ENCODE measurements around the gene SMYD3.
"Not testable (repeated sequence)": the region's sequence is repeated elsewhere in the genome, so short reads cannot be mapped to it uniquely, and the experiment has no call there.

DNA sequence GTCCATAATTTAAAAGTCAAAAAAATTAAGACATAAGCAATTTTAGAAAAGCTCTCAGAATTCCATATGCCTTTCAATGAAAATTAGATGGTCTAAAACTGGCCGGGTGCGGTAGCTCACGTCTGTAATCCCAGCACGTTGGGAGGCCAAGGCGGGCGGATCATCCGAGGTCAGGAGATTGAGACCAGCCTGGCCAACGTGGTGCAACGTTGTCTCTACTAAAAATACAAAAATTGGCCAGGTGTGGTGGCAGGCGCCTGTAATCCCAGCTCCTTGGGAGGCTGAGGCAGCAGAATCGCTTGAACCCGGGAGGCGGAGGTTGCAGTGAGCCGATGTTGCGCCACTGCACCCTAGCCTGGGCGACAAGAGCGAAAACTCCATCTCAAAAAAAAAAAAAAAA, 183.0 kb downstream of the SMYD3 start:
- TF ChIP-seq, protein P1, sequence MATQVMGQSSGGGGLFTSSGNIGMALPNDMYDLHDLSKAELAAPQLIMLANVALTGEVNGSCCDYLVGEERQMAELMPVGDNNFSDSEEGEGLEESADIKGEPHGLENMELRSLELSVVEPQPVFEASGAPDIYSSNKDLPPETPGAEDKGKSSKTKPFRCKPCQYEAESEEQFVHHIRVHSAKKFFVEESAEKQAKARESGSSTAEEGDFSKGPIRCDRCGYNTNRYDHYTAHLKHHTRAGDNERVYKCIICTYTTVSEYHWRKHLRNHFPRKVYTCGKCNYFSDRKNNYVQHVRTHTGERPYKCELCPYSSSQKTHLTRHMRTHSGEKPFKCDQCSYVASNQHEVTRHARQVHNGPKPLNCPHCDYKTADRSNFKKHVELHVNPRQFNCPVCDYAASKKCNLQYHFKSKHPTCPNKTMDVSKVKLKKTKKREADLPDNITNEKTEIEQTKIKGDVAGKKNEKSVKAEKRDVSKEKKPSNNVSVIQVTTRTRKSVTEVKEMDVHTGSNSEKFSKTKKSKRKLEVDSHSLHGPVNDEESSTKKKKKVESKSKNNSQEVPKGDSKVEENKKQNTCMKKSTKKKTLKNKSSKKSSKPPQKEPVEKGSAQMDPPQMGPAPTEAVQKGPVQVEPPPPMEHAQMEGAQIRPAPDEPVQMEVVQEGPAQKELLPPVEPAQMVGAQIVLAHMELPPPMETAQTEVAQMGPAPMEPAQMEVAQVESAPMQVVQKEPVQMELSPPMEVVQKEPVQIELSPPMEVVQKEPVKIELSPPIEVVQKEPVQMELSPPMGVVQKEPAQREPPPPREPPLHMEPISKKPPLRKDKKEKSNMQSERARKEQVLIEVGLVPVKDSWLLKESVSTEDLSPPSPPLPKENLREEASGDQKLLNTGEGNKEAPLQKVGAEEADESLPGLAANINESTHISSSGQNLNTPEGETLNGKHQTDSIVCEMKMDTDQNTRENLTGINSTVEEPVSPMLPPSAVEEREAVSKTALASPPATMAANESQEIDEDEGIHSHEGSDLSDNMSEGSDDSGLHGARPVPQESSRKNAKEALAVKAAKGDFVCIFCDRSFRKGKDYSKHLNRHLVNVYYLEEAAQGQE (IDR thresholded peaks at IDR 0.05; ENCODE audit: borderline replicate concordance): not testable (repeated sequence)
- TF ChIP-seq, protein P2, sequence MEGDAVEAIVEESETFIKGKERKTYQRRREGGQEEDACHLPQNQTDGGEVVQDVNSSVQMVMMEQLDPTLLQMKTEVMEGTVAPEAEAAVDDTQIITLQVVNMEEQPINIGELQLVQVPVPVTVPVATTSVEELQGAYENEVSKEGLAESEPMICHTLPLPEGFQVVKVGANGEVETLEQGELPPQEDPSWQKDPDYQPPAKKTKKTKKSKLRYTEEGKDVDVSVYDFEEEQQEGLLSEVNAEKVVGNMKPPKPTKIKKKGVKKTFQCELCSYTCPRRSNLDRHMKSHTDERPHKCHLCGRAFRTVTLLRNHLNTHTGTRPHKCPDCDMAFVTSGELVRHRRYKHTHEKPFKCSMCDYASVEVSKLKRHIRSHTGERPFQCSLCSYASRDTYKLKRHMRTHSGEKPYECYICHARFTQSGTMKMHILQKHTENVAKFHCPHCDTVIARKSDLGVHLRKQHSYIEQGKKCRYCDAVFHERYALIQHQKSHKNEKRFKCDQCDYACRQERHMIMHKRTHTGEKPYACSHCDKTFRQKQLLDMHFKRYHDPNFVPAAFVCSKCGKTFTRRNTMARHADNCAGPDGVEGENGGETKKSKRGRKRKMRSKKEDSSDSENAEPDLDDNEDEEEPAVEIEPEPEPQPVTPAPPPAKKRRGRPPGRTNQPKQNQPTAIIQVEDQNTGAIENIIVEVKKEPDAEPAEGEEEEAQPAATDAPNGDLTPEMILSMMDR (IDR thresholded peaks at IDR 0.05; ENCODE audit: poor library complexity, severe bottlenecking): not testable (repeated sequence)
- TF ChIP-seq POLR2AphosphoS5 (IDR thresholded peaks at IDR 0.05); SMC3 (conservative IDR thresholded peaks at IDR 0.05; ENCODE audit: poor library complexity); TAF1 (IDR thresholded peaks at IDR 0.05; ENCODE audit: low read depth); EP300 (conservative IDR thresholded peaks at IDR 0.05; ENCODE audit: poor library complexity, severe bottlenecking); EZH2 (IDR thresholded peaks at IDR 0.05; ENCODE audit: borderline replicate concordance, insufficient read depth, low read length, poor library complexity, severe bottlenecking); MXI1 (conservative IDR thresholded peaks at IDR 0.05; ENCODE audit: poor library complexity, severe bottlenecking); RAD21 (conservative IDR thresholded peaks at IDR 0.05): not testable (repeated sequence)

All from neural cell (in vitro differentiated cells).